ENCODE measurements around the gene PRDM5. TPM values are rescaled to one million over a fixed set of nuclear protein-coding genes. Genes with fewer than 3 reads are reported as not detected.
"Not testable (repeated sequence)": the region's sequence is repeated elsewhere in the genome, so short reads cannot be mapped to it uniquely, and the experiment has no call there.

PRDM5 gene
- total and polyA plus RNA-seq, 7 donors = 0.56 to 3.4 (median 2.2) TPM

GRCh38 chr4:120749445-120750151 lies 172.9 kb downstream of the PRDM5 start:
- DNase-seq = no peak
- Histone ChIP-seq H3K36me3 (ENCODE audit: insufficient read depth in 1 of 2, low read depth in 1 of 2) (no peaks in the 10 kb centered on the region), H3K4me1 (no peaks in the 10 kb centered on the region), H3K27ac (no peak overlapping the region), H3K27me3 (ENCODE audit: insufficient read depth in 3 of 3, low read length in 2 of 3) (no peaks in the 10 kb centered on the region), H3K9me3 (no peaks in the 10 kb centered on the region), H3K4me3 (no peak overlapping the region)
- intact Hi-C loops (cut with DNase I) = no loop called here
- 50 to 61% (median 55%) methylated on average over 6 of the region's 6 CpGs for WGBS, 3 donors
- ATAC-seq = peak; percentile 30 to 90 (median 70)
- TF ChIP-seq, protein P1, sequence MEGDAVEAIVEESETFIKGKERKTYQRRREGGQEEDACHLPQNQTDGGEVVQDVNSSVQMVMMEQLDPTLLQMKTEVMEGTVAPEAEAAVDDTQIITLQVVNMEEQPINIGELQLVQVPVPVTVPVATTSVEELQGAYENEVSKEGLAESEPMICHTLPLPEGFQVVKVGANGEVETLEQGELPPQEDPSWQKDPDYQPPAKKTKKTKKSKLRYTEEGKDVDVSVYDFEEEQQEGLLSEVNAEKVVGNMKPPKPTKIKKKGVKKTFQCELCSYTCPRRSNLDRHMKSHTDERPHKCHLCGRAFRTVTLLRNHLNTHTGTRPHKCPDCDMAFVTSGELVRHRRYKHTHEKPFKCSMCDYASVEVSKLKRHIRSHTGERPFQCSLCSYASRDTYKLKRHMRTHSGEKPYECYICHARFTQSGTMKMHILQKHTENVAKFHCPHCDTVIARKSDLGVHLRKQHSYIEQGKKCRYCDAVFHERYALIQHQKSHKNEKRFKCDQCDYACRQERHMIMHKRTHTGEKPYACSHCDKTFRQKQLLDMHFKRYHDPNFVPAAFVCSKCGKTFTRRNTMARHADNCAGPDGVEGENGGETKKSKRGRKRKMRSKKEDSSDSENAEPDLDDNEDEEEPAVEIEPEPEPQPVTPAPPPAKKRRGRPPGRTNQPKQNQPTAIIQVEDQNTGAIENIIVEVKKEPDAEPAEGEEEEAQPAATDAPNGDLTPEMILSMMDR (IDR thresholded peaks at IDR 0.05) = no peak

DNA sequence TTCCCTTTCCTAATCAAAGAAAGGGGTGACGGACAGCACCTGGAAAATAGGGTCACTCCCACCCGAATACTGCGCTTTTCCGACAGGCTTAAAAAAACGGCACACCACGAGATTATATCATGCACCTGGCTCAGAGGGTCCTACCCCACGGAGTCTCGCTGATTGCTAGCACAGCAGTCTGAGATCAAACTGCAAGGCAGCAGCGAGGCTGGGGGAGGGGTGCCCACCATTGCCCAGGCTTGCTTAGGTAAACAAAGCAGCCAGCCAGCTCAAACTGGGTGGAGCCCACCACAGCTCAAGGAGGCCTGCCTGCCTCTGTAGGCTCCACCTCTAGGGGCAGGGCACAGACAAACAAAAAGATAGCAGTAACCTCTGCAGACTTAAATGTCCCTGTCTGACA lies 180.9 kb downstream of the PRDM5 start:
- H3K4me1 ChIP-seq; DNase-seq; H3K4me3 ChIP-seq; ATAC-seq; H3K36me3 ChIP-seq (ENCODE audit: insufficient read depth in 1 of 2, low read depth in 1 of 2); H3K27me3 ChIP-seq (ENCODE audit: insufficient read depth in 3 of 3, low read length in 2 of 3); intact Hi-C loops (cut with DNase I); H3K27ac ChIP-seq; H3K9me3 ChIP-seq: not testable (repeated sequence)
- WGBS, 3 donors = 89% methylated on average over 9 of the region's 9 CpGs

- Histone ChIP-seq H3K27ac (no peak overlapping the region), H3K9me3 (no peaks in the 10 kb centered on the region), H3K36me3 (ENCODE audit: insufficient read depth in 1 of 2, low read depth in 1 of 2) (no peaks in the 10 kb centered on the region)
Observed at GRCh38 chr4:120736312-120736711, 186.2 kb downstream of the PRDM5 start.

GRCh38 chr4:120733968-120734367 lies 188.6 kb downstream of the PRDM5 start:
- Histone ChIP-seq H3K27ac (no peak overlapping the region), H3K36me3 (ENCODE audit: insufficient read depth in 1 of 2, low read depth in 1 of 2) (no peaks in the 10 kb centered on the region), H3K4me3 (no peak overlapping the region), H3K9me3 (no peaks in the 10 kb centered on the region), H3K27me3 (ENCODE audit: insufficient read depth in 3 of 3, low read length in 2 of 3) (no peaks in the 10 kb centered on the region), H3K4me1 (no peaks in the 10 kb centered on the region)
- TF ChIP-seq, protein P1 (IDR thresholded peaks at IDR 0.05) = no peak
- ATAC-seq = no peak
- DNase-seq = no peak
- intact Hi-C loops (cut with DNase I) = loop anchor here in 1 of 2 donors (10.0 kb wide), 1 partner anchor 661 kb away; no protein-coding TSS in a partner anchor
- WGBS, 3 donors = 74 to 81% (median 79%) methylated on average over 4 of the region's 4 CpGs

More at GRCh38 chr4:120736312-120736711, 186.2 kb downstream of the PRDM5 start:
- TF ChIP-seq, protein P1 (IDR thresholded peaks at IDR 0.05) = no peak
- Histone ChIP-seq H3K4me3 (no peak overlapping the region), H3K4me1 (no peaks in the 10 kb centered on the region), H3K27me3 (ENCODE audit: insufficient read depth in 3 of 3, low read length in 2 of 3) (no peaks in the 10 kb centered on the region)
- DNase-seq (no peak), ATAC-seq (no peak)
- WGBS, 3 donors = 88 to 92% (median 90%) methylated on average over 9 of the region's 9 CpGs
- intact Hi-C loops (cut with DNase I) = loop anchor here in 1 of 2 donors (10.0 kb wide), 1 partner anchor 658 kb away; no protein-coding TSS in a partner anchor

- TF ChIP-seq, protein P1 (IDR thresholded peaks at IDR 0.05) = no peak
- no peak overlapping the region for H3K27ac ChIP-seq
- H3K4me3 ChIP-seq = no peak overlapping the region
- H3K27me3 ChIP-seq (ENCODE audit: insufficient read depth in 3 of 3, low read length in 2 of 3) = no peaks in the 10 kb centered on the region
- H3K36me3 ChIP-seq (ENCODE audit: insufficient read depth in 1 of 2, low read depth in 1 of 2) = no peaks in the 10 kb centered on the region
- no peaks in the 10 kb centered on the region for H3K4me1 ChIP-seq
- intact Hi-C loops (cut with DNase I) = loop anchor here in 1 of 2 donors (10.0 kb wide), 1 partner anchor 662 kb away; no protein-coding TSS in a partner anchor
- ATAC-seq (no peak), DNase-seq (no peak)
- no peaks in the 10 kb centered on the region for H3K9me3 ChIP-seq
- 90 to 94% (median 91%) methylated on average over 2 of the region's 2 CpGs for WGBS, 3 donors
Observed at GRCh38 chr4:120733054-120733453, 189.5 kb downstream of the PRDM5 start.
